Activated CD8-positive, alpha-beta T cell treated with anti-CD3 and anti-CD28 coated beads, Interleukin-2, amount 10 ng/mL, durations not matched to agents 7 days and 5 days (primary cell): ENCODE results near the gene COL16A1. TPM values are rescaled to one million over a fixed set of nuclear protein-coding genes. Genes with fewer than 3 reads are reported as not detected.

Source experiments
- ATAC-seq: fragments of 150-1000 bp; cut with Tn5 transposase; one replicate; pipeline ENCODE4 v1.10.0; 2021; ENCODE audit warnings: moderate library complexity
- CTCF ChIA-PET: fragments of 350-600 bp; sonication (Branson Sonifier 250); formaldehyde crosslinking; loops from one replicate; lab custom pipeline; 2021; ENCODE audit warnings: antibody characterized with exemption; lab: Charles Lee
- POLR2A ChIA-PET: fragments of 350-600 bp; sonication (Branson Sonifier 250); formaldehyde crosslinking; loops from one replicate; lab custom pipeline; 2021; ENCODE audit warnings: antibody characterized with exemption; lab: Charles Lee
- DNase-seq: peaks from one replicate; pipeline ENCODE4 v3.0.0-alpha.2; 2020
- H3K27ac Mint-ChIP-seq: one replicate; pipeline ENCODE4 v1.8.0; 2021; ENCODE audit warnings: mild to moderate bottlenecking, mixed read lengths
- H3K27me3 Mint-ChIP-seq: one replicate; pipeline ENCODE4 v1.8.0; 2021; ENCODE audit warnings: low read depth, mixed read lengths
- H3K36me3 Mint-ChIP-seq: one replicate; pipeline ENCODE4 v1.8.0; 2021; ENCODE audit warnings: low read depth, mixed read lengths
- H3K4me1 Mint-ChIP-seq: one replicate; pipeline ENCODE4 v1.8.0; 2021; ENCODE audit warnings: low read depth, mixed read lengths
- H3K4me3 Mint-ChIP-seq: one replicate; pipeline ENCODE4 v1.8.0; 2021; ENCODE audit warnings: mild to moderate bottlenecking, mixed read lengths
- H3K9me3 Mint-ChIP-seq: one replicate; pipeline ENCODE4 v1.8.0; 2022; ENCODE audit warnings: mixed read lengths; ENCODE audit not compliant: insufficient read depth
- total RNA-seq, 2 experiments: library from RNA; stranded (reverse); gene quantifications; one replicate each; pipeline ENCODE4 v1.2.3, GENCODE V29; 2021

The COL16A1 gene
- total RNA-seq, result not detected

GRCh38 chr1:31703431-31704270 is at the start of gene COL16A1:
TSS of gene COL16A1 (minus strand) at chr1:31704017. CDS start at chr1:31702193, 1,824 bp downstream.
- DNase-seq (no peak), ATAC-seq (no peak)
- H3K36me3 Mint-ChIP-seq, result no peaks in the 10 kb centered on the region
- H3K4me1 Mint-ChIP-seq, result peaks cover 52% of the 10 kb centered on the region
- ChIA-PET CTCF (interaction anchor here (1.1 to 2.9 kb wide), 3 partner anchors 11 to 85 kb away, joined by 4 to 14 read pairs (median 11); no protein-coding TSS in a partner anchor), POLR2A (interaction anchor here (1.1 kb wide), 1 partner anchor 13 kb away, joined by 3 read pairs; no protein-coding TSS in a partner anchor)
- peaks cover 46% of the 10 kb centered on the region for H3K27me3 Mint-ChIP-seq
- no peaks in the 10 kb centered on the region for H3K9me3 Mint-ChIP-seq
- no peak within 1 kb of the TSS for H3K27ac Mint-ChIP-seq
- H3K4me3 Mint-ChIP-seq, result peak within 1 kb of the TSS; percentile 7

- ChIA-PET CTCF (interaction anchor here (1.1 to 1.8 kb wide), 3 partner anchors 7 to 39 kb away, joined by 4 to 6 read pairs (median 5); no protein-coding TSS in a partner anchor), POLR2A (no interaction called here)
- peak overlapping the region; percentile 84 for H3K27ac Mint-ChIP-seq
- H3K27me3 Mint-ChIP-seq, result no peaks in the 10 kb centered on the region
- ATAC-seq (no peak), DNase-seq (no peak)
- H3K4me3 Mint-ChIP-seq, result no peak overlapping the region
- H3K36me3 Mint-ChIP-seq, result no peaks in the 10 kb centered on the region
- H3K9me3 Mint-ChIP-seq, result no peaks in the 10 kb centered on the region
- peaks cover 39% of the 10 kb centered on the region for H3K4me1 Mint-ChIP-seq
These were observed 49.2 kb upstream of the COL16A1 start for GRCh38 chr1:31752952-31753475.

DNA sequence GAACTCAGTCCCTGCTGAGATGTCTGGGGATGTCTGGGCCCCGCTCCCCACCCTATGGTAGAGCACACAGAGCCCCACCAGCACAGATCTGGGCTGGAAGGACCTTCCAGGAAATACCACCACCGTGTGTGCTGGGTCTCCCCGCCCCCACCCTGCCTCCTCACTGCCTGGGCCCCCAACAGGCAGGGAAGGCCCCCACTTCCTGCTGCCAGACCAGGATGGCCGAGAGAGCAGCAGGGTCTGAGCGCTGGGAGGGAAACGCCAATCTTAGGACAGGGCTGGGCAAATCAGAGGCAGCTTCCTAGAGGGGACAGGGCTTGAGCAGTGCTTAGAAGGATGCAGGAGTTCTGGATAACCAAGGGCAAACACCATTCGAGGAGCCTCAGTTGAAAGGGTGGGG is 48.4 kb upstream of the COL16A1 start:
- H3K36me3 Mint-ChIP-seq, result no peaks in the 10 kb centered on the region
- DNase-seq (peak; percentile 57), ATAC-seq (peak; percentile 61)
- CTCF ChIA-PET, result interaction anchor here (1.1 to 2.0 kb wide), 2 partner anchors 37 to 38 kb away, joined by 4 to 19 read pairs; no protein-coding TSS in a partner anchor
- POLR2A ChIA-PET, result no interaction called here
- H3K27ac Mint-ChIP-seq, result peak overlapping the region; percentile 84
- H3K9me3 Mint-ChIP-seq, result no peaks in the 10 kb centered on the region
- H3K27me3 Mint-ChIP-seq, result no peaks in the 10 kb centered on the region
- H3K4me3 Mint-ChIP-seq, result peak overlapping the region; percentile 27
- peaks cover 44% of the 10 kb centered on the region for H3K4me1 Mint-ChIP-seq

GRCh38 chr1:31751822-31752241 is 48.0 kb upstream of the COL16A1 start:
- ATAC-seq (peak; percentile 15), DNase-seq (no peak)
- Mint-ChIP-seq H3K4me3 (peak overlapping the region; percentile 27), H3K9me3 (no peaks in the 10 kb centered on the region), H3K27ac (peak overlapping the region; percentile 84), H3K27me3 (no peaks in the 10 kb centered on the region), H3K4me1 (peaks cover 48% of the 10 kb centered on the region), H3K36me3 (no peaks in the 10 kb centered on the region)
- CTCF ChIA-PET, result interaction anchor here (0.7 to 2.0 kb wide), 5 partner anchors 8 to 357 kb away, joined by 3 to 19 read pairs (median 4); no protein-coding TSS in a partner anchor
- POLR2A ChIA-PET, result interaction anchor here (0.6 kb wide), 1 partner anchor 263 kb away, joined by 3 read pairs; no protein-coding TSS in a partner anchor

DNA sequence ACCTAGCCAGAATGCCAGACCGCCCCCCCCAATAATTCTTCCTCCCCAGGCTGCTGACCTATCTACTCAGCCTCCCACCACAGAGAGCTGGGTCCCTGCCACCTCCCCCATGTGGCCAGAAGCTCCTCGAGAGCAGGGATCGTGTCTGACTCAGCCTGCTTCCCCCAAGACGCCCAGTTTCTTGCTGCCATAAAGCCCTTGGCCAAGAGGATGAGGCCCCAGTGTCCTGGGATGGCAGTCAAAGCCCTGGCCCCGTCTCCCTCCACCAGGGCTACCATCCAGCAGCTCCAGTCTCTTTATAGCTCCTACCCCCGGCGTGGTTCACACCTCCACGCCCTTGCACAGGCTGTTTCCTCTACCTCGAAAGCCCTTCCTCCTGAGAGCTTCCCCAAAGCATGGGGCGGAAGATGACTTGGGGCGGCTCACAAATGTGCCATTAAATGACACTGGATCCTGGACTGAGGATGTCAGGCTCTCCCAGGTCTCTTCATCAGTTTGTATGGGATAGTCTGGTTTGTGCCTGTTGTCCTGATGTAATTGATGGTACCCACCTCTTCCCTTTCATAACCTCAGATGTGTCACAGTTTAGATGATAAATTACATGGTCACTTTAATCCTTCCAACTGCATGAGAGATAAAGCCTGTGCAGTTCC is 47.2 kb upstream of the COL16A1 start:
- ChIA-PET CTCF (interaction anchor here (0.8 to 2.0 kb wide), 3 partner anchors 9 to 38 kb away, joined by 3 to 19 read pairs (median 5); no protein-coding TSS in a partner anchor), POLR2A (no interaction called here)
- peak overlapping the region; percentile 3 for H3K4me3 Mint-ChIP-seq
- ATAC-seq (peak; percentile 62), DNase-seq (peak; percentile 65)
- H3K36me3 Mint-ChIP-seq, result no peaks in the 10 kb centered on the region
- H3K27ac Mint-ChIP-seq, result peak overlapping the region; percentile 80
- peaks cover 57% of the 10 kb centered on the region for H3K4me1 Mint-ChIP-seq
- no peaks in the 10 kb centered on the region for H3K9me3 Mint-ChIP-seq
- H3K27me3 Mint-ChIP-seq, result no peaks in the 10 kb centered on the region

DNA sequence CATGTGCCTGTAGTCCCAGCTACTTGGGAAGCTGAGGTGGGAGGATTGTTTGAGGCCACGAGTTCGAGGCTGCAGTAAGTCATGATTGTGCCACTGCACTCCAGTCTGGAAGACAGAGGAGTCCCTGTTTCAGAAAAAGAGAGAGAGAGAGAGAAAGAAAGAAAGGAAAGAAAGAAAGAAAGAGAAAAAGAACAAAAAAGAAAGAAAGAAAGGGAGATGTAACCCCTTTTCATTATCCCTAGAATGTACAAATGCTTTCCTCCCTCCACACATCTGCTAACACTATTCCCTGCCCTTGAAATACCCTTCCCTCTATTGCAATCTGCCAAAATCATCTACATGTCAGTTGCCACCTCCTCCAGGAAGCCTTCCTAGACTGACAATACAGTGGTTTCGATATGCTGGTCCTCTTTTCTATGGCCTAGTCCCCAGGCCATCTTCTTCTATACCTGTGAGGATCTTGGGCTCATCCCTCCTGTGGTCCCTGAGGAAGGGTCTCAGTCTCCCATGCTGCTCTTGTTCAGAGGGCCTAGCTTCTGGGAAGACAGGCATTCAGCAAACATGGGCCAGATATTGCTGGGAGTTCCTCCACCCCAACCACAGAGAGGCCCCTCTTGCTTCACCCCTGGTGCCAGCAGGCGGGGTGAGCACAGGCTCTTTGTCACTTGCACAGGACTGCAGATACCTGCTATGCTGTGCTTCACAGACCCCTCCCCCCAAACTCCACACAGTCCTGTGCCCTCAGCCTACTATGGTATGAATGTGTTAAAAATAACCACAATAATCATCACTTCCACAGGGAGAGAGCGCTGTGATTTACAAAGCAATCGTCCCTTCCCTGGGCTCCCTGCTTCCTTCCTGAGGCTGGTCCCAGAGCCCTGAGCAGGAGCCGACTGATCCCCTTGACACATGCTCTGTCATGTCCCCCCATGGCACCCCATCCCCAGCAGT is 46.2 kb upstream of the COL16A1 start:
- Mint-ChIP-seq H3K36me3 (no peaks in the 10 kb centered on the region), H3K9me3 (no peaks in the 10 kb centered on the region), H3K4me3 (peak overlapping the region; percentile 3), H3K4me1 (peaks cover 62% of the 10 kb centered on the region), H3K27ac (peak overlapping the region; percentile 80), H3K27me3 (no peaks in the 10 kb centered on the region)
- DNase-seq (no peak), ATAC-seq (no peak)
- ChIA-PET CTCF (interaction anchor here (2.0 kb wide), 1 partner anchor 39 kb away, joined by 19 read pairs; no protein-coding TSS in a partner anchor), POLR2A (no interaction called here)

DNA sequence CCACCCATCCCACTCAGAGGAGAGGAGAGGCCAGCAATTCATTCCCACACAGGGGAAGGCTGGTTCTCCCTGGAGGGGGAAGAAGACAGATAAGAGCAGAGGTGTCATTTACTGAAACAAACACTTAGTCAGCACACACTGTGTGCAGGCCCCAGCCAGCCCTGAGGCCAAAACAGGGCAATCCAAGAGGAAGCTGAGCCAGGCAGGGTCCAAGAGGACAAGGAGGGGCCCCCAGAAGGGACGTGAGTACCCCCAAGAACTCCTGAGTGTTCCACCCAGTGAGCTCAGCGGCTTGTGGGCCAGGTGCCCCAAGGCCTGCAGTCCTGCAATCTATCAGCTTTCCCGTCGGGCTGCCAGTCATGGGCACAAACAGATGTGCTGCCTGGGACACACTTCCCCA is 44.5 kb upstream of the COL16A1 start:
- ATAC-seq, result no peak
- ChIA-PET POLR2A (interaction anchor here (0.6 kb wide), 1 partner anchor 449 kb away, joined by 3 read pairs; no protein-coding TSS in a partner anchor), CTCF (interaction anchor here (1.9 kb wide), 1 partner anchor 41 kb away, joined by 6 read pairs; no protein-coding TSS in a partner anchor)
- Mint-ChIP-seq H3K4me3 (no peak overlapping the region), H3K27me3 (no peaks in the 10 kb centered on the region), H3K4me1 (peaks cover 59% of the 10 kb centered on the region), H3K9me3 (no peaks in the 10 kb centered on the region), H3K27ac (no peak overlapping the region), H3K36me3 (no peaks in the 10 kb centered on the region)
- DNase-seq, result no peak

DNA sequence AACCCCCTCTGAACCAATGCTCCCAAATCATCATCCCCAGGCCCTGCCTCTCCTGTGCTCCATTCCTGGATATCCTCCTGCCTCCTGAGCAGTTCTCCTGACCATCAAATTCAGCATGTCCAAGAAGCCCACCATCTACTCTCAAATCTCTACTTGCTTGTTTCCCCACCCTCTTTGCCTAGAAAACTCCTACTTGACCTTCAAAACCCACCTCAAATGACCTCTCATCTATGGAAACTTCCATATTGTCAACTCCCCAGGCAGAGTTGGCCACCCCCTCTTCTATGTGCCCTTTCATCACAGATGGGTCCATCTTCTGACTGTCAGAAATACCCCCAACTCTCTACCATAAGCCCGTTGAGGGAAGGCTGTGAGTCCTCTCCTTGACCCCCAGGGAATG is 43.5 kb upstream of the COL16A1 start:
- CTCF ChIA-PET, result no interaction called here
- H3K9me3 Mint-ChIP-seq, result no peaks in the 10 kb centered on the region
- H3K27ac Mint-ChIP-seq, result peak overlapping the region; percentile 75
- no peak overlapping the region for H3K4me3 Mint-ChIP-seq
- H3K27me3 Mint-ChIP-seq, result no peaks in the 10 kb centered on the region
- DNase-seq, result no peak
- POLR2A ChIA-PET, result no interaction called here
- peaks cover 49% of the 10 kb centered on the region for H3K4me1 Mint-ChIP-seq
- ATAC-seq, result no peak
- H3K36me3 Mint-ChIP-seq, result no peaks in the 10 kb centered on the region

DNA sequence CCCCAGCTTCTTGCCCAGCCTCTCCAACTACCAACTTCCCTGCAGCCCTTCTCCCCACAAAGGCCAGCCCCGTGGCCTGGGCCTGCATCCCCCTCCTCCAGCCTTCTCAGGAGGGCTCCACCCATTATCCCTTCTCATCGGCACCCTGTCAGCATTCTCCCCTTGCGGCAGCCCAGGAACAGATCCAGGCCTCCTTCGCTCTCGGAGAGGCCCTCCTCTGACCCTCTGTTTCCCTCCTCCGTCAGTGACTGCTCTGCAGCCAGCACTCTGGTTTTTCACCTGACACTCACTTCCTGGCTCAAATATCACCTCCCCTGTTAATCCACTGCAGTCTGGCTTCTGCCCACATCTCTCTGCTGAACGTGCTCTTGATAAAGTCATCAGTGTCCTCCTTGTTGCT is 42.9 kb upstream of the COL16A1 start:
- no peaks in the 10 kb centered on the region for H3K36me3 Mint-ChIP-seq
- no peak overlapping the region for H3K4me3 Mint-ChIP-seq
- ATAC-seq (no peak), DNase-seq (peak; percentile 31)
- no peaks in the 10 kb centered on the region for H3K9me3 Mint-ChIP-seq
- H3K27me3 Mint-ChIP-seq, result no peaks in the 10 kb centered on the region
- peaks cover 45% of the 10 kb centered on the region for H3K4me1 Mint-ChIP-seq
- ChIA-PET CTCF (interaction anchor here (1.1 to 2.4 kb wide), 7 partner anchors 13 to 81 kb away, joined by 3 to 24 read pairs (median 8); no protein-coding TSS in a partner anchor), POLR2A (interaction anchor here (0.7 kb wide), 1 partner anchor 208 kb away, joined by 4 read pairs; no protein-coding TSS in a partner anchor)
- H3K27ac Mint-ChIP-seq, result peak overlapping the region; percentile 75

DNA sequence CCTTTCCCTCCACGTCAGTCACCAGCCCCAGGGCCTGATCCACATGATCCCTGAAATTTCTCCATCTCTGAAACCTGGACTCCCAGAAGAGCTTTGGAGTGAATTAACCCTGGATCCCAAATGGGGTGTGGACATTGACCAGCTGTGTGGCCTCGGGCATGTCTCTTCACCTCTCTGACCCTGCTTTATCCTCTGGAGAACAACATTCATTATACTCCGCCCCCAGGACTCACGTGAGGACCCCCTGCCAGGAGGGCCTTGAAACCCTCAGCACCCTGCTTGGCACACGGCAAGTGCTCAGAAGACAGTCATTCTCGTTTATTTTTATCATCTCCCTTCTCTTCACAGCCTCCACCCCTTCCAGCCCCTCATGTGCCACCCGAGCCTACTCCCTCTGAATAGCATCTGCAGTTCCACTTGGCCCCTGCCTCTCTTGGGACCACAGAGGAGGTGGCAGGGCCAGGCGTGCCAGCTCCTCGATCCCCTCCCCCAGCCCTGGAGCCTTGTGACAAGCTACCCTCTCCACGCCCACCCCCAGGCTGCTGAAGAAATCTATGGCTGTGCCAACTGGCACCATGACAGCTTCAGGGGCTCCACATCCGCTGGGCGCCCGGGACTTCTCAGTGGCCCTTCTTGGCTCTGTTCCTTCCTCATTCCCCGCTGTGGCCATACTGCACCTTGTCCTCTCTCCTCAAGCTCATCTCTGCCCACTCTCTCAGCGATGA is 42.3 kb upstream of the COL16A1 start:
- CTCF ChIA-PET, result interaction anchor here (0.7 to 2.4 kb wide), 28 partner anchors 8 to 218 kb away, joined by 3 to 24 read pairs (median 4); partner anchors contain the start of gene COL16A1
- DNase-seq (no peak), ATAC-seq (no peak)
- H3K4me3 Mint-ChIP-seq, result no peak overlapping the region
- H3K36me3 Mint-ChIP-seq, result no peaks in the 10 kb centered on the region
- POLR2A ChIA-PET, result interaction anchor here (0.7 to 1.0 kb wide), 2 partner anchors 42 to 209 kb away, joined by 4 to 5 read pairs; no protein-coding TSS in a partner anchor
- H3K9me3 Mint-ChIP-seq, result no peaks in the 10 kb centered on the region
- H3K27ac Mint-ChIP-seq, result peak overlapping the region; percentile 75
- H3K4me1 Mint-ChIP-seq, result peaks cover 40% of the 10 kb centered on the region
- H3K27me3 Mint-ChIP-seq, result no peaks in the 10 kb centered on the region
